NCI-H69 (cell line): ENCODE results near the gene BRD2.
A peak's percentile ranks its signal among the peaks of the same experiment; 100 is the strongest.
"Not testable (repeated sequence)": the region's sequence is repeated elsewhere in the genome, so short reads cannot be mapped to it uniquely, and the experiment has no call there.

Source experiments
- DNase-seq: peaks from one replicate; lab custom pipeline; 2025; lab: John Stamatoyannopoulos, UW

The BRD2 gene

DNA sequence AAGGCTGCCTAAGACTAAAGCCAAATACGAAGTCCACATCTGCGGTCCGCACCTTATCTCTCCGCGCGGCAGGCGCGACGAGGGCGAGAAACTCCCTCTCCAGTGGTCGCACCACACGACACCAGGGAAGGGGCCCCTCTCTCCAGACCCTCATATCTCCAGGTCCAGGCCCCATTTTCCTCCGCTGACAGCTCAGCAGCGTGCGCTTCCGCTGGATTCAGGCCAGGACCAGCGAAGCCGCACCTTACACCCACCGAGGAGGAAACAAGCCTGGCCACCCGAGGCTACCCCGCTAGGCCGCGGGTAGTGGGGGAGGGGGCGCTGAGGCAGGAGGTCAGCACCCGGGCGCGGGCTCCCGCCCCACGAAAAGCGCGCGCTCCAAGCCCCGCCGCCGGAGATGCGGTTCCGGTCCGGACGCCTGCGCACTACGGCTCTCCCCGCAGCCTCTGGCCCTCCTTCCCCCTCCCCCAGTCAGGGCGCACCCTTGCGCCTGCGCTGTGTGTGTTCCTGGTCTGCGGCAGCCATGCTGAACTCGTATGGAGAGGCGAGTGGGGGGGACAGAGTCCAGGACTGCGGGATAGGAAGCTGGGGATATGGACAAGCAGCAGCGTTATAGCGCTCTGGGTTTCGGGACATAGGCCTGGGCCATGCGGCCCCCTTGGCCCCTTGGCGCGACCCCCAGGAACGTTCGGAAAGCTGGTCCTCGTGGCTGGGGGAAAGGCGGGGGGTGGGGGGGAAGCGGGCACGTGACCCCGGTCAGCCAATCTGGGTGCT, at the start of gene BRD2:
Gene BRD2, plus strand, starts transcription at position 502 of the 774 bp plus-strand sequence. CDS start 4,305 bp downstream, outside the sequence.
- peak; percentile 98 for DNase-seq

DNA sequence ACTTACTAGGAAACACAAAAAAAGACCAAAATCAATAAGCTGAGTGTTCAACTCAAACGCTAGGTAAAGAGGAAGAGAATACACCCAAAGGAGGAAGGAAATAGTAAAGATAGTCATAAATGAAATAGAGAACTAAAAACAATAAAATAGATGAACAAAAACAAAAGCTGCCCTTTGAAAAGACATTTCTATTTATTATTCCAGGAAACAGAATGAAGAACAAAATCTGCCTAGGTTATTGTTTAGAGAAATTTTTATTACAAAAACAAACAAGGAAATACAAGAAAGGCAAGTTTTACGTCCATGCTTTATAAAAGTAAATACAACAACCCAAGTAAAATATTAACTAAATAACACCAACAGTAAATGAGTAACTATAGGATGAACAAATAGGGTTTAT, 47.7 kb upstream of the BRD2 start:
- DNase-seq: no peak

DNA sequence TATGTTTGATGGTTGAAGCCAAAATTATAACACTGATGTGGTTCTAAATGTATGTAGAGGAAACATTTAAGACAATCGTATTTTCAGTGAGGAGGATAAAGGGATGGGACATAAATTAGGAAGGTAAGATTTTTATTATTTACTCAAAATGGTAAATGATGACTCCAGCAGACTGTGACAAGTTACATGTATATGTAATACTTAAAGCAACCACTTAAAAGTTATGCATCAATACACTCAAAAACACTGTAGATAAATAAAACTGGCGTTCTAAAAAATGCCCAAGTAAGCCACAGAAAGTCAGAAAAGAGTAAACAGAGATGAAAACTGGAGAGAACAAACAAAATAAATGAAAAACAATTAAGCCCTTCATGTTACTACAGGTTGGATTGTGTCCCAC, 46.3 kb upstream of the BRD2 start:
- no peak for DNase-seq

DNA sequence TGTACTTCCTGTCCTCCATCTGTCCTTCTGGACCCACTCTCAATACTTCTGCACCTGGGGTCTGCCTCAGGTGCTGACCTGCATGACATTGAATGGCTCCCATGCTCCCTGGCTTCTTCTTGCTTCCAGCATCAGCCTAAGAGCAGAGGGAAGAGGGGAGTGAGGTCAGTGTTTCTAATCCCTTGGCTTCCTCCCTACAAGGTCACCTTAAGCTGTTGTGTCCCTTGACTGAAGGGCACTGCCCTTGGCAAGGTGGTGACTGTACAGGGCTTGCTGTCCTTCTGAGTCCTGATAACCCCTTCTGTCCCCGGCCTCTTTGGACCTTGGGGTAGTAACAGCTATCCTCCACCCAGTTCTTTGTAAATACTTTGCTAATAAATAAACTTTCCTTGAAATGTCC, 37.2 kb upstream of the BRD2 start:
- DNase-seq: no peak

DNA sequence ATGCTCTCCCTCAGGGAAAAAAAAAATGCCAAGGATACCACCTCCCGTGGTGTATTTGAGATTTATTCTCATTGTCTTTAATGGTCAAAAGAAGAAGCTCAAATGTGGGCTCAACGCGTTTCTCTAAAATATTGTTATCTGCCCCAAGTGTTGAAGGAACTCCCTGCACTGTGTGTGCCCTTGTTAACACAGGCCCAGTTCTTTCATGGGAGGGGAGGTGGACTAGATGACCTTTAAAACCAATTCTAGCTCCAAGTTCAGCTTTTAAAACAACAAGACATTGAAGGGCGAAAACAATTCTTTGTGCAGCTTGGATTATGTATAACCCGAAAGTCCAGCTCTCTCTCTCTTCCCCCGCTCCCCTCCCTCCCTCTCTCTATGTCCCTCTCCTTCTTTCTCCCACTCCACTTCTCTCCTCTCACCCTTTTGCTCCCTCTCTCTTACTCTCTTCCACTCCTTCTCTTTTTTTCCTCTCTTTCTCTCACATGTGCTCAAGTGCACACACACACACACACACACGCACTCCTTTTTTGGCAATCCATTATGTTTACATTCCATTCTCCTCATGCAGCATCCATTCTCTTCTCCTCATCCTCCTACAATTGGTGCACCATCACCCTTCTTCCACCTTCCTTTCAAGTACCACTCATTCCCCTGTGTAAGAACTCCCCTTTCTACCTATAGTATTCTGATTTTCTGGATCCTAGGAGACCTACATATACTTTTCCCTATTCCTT, 36.1 kb upstream of the BRD2 start:
- no peak for DNase-seq

DNA sequence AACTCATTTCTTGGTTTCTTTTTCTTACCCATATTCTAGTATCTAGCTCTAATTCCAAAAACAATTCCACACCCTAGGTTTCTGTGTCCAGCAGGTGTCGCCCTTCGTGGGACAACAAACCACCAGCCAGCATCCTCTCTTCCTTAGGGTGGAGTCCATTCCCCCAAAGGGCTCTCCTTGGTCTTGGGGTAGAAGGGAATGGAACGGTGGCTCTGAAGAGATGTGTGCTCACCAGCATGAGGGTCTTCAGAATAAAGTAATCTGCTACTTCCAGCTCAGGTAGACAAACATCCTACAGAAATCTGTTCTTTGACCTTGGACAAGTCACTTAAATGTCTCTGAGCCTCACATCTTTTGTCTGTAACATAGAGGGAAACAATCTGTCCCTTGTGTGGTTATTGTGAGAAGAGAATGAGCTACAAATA, 34.7 kb upstream of the BRD2 start:
- peak; percentile 79 for DNase-seq

DNA sequence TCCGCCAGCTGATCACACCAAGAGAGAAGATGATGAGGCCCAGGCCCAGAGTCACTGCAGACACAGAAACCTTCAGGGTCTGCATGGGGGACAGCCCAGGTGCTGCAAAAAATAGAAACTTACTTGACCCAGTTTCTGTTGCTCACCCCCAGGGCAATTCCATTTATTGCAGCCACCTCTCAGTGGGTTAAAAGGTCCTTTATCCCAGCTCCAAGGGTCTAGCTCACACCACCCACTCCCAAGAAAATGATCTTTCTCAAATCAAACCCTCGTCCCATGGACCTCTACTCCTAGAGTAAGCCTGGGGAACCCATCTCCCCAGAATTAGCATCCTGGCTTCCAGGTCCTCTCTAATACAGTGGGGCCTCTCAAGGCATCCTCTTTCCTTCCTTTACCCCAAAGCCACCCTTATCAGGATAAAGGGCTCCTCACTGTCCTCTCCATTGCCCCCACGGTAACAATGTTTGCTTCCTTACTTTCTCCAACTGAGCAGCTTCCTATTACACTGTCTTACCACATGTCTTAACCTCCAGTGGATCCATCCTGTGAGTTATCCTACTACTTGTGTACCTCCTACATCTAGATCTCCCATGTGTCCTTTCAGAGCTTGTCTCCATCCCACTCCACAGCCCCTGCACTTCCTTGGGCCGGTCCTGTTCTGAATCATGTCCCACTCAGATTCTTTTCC, 32.7 kb upstream of the BRD2 start:
- no peak for DNase-seq

DNA sequence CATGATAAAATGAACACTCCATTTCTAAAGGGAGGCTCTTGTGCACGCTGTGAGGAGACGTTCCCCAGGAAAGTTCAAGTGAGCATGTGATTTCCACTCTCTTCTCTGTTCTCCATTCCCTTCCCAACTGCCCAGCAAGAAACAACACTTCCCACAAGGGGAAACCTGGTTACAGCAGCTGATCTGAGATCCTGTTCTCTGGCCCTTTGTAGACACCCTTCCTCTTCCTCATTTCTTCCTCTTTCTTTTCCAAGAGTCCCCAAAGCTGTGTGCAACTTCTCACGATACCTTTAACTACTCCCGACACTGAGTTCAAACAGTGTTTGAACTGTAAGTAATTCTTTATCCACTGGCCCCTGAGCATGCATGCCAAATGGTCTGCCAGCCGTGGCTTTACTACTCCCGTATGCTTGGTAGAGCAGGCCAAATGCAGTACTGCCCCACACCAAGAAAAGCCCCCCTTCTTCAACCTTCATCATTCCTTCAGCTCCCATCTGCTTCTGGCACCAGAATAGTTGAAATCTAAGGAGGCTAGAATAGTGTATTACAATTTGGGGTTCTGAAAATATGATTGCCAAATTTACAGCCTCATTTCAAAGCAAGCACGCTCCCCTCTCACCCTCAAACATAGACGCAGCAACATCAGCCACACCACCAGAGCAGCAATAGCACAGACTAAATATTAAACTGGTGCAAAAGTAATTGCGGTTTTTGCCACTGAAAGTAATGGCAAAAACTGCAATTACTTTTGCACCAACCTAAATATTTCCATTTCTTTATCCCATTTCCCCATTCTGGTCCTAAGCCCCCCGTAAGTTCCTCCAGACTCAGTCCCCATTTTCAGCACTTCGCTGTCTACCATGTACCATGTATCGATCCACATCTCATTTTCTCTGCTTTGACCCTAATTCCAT, 31.9 kb upstream of the BRD2 start:
- DNase-seq: no peak

DNA sequence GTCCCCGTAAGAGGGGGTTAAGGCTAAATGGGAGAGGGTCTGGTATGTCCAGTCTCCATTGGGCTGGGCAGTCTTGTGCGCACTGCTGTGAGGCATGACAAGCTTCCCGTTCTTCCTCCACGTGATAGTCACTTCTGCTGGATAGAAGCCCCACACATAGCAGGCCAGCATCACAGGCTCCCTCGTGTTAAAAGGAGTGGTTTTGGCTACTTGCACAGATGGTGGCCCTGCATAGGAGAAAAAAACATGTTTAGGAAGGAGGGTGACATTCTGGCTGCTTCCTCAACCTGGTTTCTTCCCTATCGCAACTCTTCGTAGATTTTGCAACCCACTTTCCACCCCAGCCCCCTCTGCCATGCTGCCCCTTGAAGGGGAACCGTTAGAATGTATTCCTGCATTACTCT, 31.2 kb upstream of the BRD2 start:
- no peak for DNase-seq

DNA sequence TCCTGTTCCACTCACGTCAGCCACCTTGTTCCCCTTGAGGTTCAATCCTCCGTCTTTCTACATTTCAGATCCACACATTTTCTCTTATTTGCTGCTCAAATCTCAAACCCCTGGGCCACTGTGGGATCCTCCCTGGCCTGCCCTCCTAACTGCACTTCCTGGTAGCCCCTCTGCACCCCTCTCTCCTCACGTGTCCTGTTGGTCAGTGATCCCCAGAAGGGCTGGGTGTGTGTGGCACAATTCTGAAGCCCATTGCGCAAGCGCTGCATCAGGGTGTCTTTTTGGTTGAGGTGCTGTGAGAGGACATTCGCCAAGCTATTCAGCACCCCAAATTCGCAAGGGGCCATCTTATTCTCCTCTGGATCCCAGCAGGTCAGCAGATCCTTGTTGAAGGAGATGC, 29.9 kb upstream of the BRD2 start:
- no peak for DNase-seq

DNA sequence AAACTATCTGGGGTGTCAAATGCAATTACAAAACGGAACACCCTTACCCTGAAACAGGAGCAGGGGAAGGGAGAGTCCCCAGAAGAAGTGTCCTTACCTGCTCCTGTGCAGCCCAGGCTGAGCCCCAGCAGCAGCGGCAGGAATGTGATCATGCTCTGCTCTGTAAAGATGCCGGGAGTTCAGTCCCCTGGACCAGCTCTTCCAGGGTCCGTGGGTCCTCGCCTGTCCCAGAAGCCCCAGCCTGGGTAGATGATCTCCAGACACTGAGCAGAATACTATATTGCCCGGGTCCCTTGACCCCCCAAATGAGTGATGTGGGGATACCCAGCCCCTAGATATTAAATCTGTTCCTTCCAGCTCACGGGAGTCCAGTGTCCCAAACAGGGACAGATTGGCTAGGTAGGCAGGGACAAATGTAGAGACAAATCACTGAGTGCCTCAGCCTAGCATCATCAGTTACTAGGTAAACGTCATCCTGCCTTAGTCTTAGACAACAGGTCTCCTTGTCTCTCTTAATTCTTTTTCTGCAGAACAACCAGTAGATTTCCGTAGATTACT, 27.7 kb upstream of the BRD2 start, which contains the start of gene HLA-DMB:
Gene HLA-DMB, minus strand, starts transcription at position 373 of the 558 bp plus-strand sequence. Its CDS starts 221 bp downstream, at position 152.
- peak; percentile 30 for DNase-seq

DNA sequence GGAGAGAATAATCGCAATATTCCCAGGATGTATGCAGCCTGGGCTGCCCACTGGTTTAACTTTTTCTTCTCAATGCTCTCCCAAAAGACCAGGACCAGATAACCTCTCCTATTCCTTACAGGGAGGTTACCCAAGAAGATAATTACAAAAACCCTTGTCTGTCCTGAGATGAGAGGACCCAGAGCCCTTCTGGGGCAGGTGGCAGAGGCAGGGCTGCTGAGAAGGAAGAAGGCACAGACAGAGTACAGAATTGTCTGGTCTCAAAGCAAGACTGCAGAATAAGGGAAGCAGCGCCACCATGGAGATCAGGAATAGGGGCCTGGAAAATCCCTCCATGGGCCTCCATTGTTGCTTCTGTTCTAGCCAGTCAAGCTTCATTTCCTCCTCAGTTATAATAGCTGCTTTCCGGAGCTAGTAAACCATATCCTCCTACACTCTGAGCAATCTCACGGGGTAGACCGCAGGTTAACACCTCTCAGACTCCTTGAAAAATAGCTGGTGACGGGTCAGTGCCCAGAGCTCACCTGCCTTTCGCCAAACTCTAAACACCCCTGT, 27.1 kb upstream of the BRD2 start:
- peak; percentile 56 for DNase-seq

DNA sequence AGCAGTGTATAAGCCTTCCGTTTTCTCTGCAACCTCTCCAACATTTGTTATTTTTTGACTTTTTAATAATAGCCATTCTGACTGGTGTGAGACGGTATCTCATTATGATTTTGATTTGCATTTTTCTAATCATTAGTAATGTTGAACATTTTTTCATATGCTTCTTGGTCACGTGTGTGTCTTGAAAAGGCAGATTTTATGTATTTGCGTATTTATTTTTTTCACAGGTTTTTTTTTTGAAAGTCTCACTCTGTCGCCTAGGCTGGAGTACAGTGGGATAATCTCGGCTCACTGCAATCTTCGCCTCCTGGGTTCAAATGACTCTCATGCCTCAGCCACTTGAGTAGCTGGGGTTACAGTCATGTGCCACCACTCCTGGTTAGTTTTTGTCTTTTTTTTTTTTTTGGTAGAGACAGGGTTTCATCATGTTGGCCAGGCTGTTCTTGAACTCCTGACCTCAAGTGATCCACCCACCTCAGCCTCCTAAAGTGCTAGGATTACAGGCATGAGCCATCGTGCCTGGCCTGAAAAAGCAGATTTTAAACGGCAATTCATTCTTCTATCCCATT, 25.8 kb upstream of the BRD2 start:
- DNase-seq: not testable (repeated sequence)

DNA sequence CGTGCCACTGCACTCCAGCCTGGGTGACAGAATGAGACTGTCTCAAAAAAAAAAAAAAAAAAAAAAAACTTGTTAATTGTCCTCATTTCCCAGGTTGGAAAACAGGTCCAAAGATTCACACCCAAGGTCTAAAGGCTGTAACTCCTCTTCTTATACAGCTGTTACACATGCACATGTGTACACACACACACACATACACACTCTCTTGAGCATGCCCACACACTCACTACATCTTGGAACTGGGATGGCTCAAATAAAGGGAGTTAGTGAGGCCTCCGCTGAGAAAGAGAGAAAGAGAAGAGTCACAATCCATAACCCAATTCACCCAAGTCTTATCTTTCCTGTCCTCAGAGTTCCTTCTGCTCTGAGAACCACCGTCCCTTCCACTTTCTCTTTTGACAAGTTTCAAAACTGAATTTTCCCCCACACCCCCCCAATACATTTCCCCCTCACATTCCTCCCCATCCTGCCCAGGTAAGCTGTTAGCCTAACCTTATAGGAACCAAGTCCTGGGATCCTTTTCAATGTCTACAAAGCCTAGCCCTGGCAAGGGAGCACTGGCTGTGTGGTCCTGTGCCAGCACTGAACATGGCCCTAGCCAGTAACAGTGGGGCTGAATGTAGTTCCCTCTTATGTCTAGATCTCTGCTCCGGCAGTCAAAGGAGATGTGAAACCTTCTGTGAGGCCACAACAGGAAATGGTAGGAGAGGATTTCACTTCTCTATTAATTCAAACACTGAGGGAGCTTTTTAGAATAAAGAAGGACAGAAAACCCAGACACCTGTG, 24.3 kb upstream of the BRD2 start:
- no peak for DNase-seq

DNA sequence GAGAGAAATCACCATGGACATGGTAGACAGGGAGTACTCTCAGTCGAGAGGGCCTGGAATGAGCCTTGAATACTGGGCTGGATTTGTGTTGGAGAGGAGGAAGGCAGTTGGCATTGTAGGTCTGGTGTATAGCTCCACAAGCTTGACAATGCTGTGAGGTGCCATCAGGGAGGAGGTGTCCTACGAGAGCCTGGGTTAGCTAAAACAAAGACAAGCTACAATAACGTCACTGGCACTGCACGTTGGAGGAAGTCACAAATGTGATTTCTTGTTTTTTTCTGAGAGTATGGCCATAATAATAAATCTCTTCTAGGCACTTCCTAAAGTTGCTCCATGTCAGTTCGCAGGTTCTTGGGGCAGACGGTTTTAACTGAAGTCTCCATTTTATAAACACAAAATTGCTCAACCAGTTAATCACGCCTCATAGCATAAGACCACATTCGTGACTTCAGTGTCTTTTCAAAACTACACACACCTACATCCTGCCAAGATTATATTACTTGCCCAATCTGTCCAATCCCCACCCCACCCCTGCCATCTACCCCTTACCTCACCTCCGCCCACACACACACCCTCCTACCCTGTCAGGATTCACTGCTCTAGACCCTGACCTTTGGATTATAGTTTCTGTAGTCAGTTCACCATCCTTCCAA, 23.2 kb upstream of the BRD2 start:
- no peak for DNase-seq

DNA sequence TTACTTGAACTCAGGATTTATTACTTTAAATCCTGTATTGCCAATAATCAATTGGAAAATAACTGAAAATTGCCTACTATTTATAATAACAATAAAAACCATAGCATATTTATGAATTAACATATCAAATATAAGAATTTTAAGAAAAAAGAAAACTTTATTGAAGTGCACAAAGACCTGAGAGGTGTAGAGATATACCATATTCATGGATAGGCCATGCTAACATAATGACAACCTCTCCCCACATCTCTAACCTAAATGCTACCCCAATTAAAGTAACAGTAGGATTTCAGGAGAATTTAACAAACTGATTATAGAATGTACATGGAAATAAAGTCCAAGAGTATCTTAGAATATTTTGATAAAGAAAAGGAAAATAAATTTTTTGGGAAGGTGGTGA, 22.4 kb upstream of the BRD2 start:
- no peak for DNase-seq

DNA sequence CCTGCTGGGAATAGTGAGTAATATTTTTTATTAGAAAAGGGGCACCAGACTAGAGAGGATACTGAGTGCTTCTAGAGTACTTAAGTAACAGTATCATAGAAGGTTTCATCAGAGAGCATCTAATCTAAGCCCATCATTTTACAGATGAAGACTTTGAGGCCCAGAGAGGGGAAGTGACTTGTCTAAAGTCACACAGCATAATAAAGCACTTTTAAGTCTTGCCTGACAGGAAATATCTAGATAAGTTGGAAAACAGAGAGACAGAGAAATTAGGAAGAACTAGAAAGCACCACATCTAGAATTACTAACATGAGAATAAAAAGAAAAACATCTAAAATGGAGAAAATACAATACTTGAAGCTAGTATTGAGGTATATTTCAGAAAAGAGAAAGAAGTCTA, 21.5 kb upstream of the BRD2 start:
- no peak for DNase-seq

DNA sequence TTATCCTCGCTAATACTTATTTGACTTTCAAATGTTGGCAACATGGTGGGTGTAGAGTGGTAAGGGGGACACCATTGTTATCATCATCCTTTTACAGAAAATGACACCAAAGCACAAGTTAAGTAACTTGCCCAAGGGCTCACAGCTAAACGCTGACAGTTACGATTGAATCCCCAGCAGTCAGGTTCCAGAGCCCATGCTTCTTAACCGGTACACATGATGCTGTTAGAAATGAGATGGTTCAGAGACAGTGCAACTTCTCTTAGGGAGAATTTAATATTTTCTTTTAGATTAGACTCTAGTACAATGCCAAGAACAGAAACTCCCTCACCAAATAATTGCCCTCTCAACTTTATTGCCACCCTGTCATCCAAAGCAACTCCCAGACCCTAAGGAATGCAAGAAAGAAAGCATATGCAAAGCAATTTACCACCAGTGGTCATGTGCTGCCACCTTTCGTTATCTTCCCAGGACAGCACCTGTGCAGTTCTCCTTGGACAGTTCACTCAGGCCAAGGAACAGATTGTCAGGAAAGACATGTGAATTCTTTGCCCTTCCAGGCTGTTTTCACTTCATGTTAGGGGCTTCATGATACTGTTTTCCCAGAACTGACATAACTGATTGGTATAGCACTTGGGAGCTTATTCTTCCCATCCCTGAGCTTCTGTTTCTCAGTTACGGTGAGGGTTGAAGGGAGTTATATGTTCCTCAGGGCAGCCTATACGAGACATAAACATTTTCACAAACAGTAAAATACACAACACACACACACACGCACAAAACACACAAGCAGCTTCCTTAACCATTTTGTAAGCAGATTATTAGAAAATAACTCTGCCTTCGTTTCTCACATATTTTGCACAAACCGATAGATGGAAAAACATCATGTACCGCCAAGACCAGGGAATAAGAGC, 20.6 kb upstream of the BRD2 start:
- peak; percentile 71 for DNase-seq
